Transverse colon (tissue), 4 donors: ENCODE data around the gene SYT10. TPM values are rescaled to one million over a fixed set of nuclear protein-coding genes. Genes with fewer than 3 reads are reported as not detected.
"Not testable (repeated sequence)": the region's sequence is repeated elsewhere in the genome, so short reads cannot be mapped to it uniquely, and the experiment has no call there.

Experiments used
- DNase-seq: peaks from one replicate; pipeline ENCODE4 v3.0.0-alpha.2; 2019
- H3K27ac ChIP-seq, 4 donors: fragments of 200-600 bp; sonication (generic); 2 replicates each; pipeline ENCODE4 v1.5.1; 2016 to 2018; ENCODE audit warnings: inconsistent platforms in 4 of 4
- H3K27me3 ChIP-seq: fragments of 200-600 bp; sonication (generic); 2 replicates; pipeline ENCODE4 v1.5.1; 2017; ENCODE audit warnings: inconsistent platforms
- H3K36me3 ChIP-seq, 4 donors: fragments of 200-600 bp; sonication (generic); 2 replicates each; pipeline ENCODE4 v1.5.1; 2017 to 2019; ENCODE audit warnings: inconsistent platforms in 4 of 4
- H3K4me1 ChIP-seq, 4 donors: fragments of 200-600 bp; sonication (generic); 2 replicates each; pipeline ENCODE4 v1.5.1; 2017 to 2020; ENCODE audit warnings: inconsistent platforms in 4 of 4
- H3K4me3 ChIP-seq, 4 donors: fragments of 200-600 bp; sonication (generic); 1 replicate in 1 of 4; 2 replicates in 3 of 4; pipeline versions ENCODE4 v1.5.1 to v1.6.1; 2017 to 2019; ENCODE audit warnings: inconsistent platforms in 4 of 4
- H3K9me3 ChIP-seq, 2 donors: fragments of 200-600 bp; sonication (generic); 2 replicates each; pipeline ENCODE4 v1.5.1; 2017 to 2019; ENCODE audit warnings: inconsistent platforms in 2 of 2
- CTCF ChIP-seq, 5 experiments: fragments of 200-600 bp in 3 of 5; fragments of 450-650 bp in 2 of 5; sonication (generic) in 3 of 5; IDR thresholded peaks; 1 replicate in 2 of 5; 2 replicates in 3 of 5; pipeline ENCODE4 v1.5.1; 2016 to 2017; ENCODE audit warnings: antibody characterized with exemption in 5 of 5, inconsistent platforms in 3 of 5, mild to moderate bottlenecking in 2 of 5, moderate library complexity in 1 of 5
- EP300 ChIP-seq: sonication (generic); formaldehyde crosslinking; IDR thresholded peaks from one replicate; pipeline ENCODE4 v1.6.1; 2017; ENCODE audit warnings: antibody characterized with exemption, low read depth
- POLR2A ChIP-seq: fragments of 450-650 bp; IDR thresholded peaks from one replicate; pipeline ENCODE4 v1.6.1; 2016; ENCODE audit warnings: antibody characterized with exemption, mild to moderate bottlenecking, moderate library complexity
- POLR2AphosphoS5 ChIP-seq, 3 donors: sonication (generic); formaldehyde crosslinking; IDR thresholded peaks; one replicate each; pipeline ENCODE4 v1.6.1; 2016; ENCODE audit warnings: antibody characterized with exemption in 3 of 3
- WGBS, 2 donors: methylation state at CpG; one replicate each; pipeline ENCODE4 v1.1.5; 2018; ENCODE audit warnings: low coverage in 1 of 2; 5-methylcytosine and 5-hydroxymethylcytosine counted together
- in situ Hi-C, 4 donors: fragments of 200-750 bp; cut with MboI; loops; one replicate each; pipeline versions ENCODE4 v1.15.0 to v1.15.1; 2017; ENCODE audit warnings: low sequenced_read_pairs in 3 of 4, low pct_ligation_motif_present in 1 of 4, low pct_unique_long_range_greater_than_20kb in 1 of 4
- intact Hi-C: fragments of 100-400 bp; cut with DNase I; formaldehyde crosslinking; loops from one replicate; pipeline ENCODE4 v1.15.1; 2023; ENCODE audit warnings: low total_unique reads
- total RNA-seq, 4 donors: library from RNA; depleted of rRNA; stranded (reverse); fragments of >200 nt; gene quantifications; one replicate each; pipeline ENCODE4 v1.1.0, GENCODE V29; 2016

The SYT10 gene
- total RNA-seq, 4 donors from 2014 or later: 0.48 to 1.6 (median 0.96) TPM; not detected in 1

GRCh38 chr12:33427071-33427470 lies 12.5 kb downstream of the SYT10 start:
- Histone ChIP-seq H3K9me3 (no peaks in the 10 kb centered on the region), H3K4me3 (no peak overlapping the region), H3K27ac (no peak overlapping the region), H3K27me3 (no peaks in the 10 kb centered on the region), H3K36me3 (no peaks in the 10 kb centered on the region), H3K4me1 (no peaks in the 10 kb centered on the region)
- in situ Hi-C loops (no loop called here), intact Hi-C loops (no loop called here)
- WGBS, 2 donors: 69 to 83% methylated on average over 1 to 2 of the region's 2 CpGs
- TF ChIP-seq POLR2A (no peak), EP300 (no peak), CTCF (IDR thresholded peaks at IDR 0.05) (no peak), POLR2AphosphoS5 (IDR thresholded peaks at IDR 0.05) (no peak)
- DNase-seq: no peak

GRCh38 chr12:33423706-33424105 lies 15.9 kb downstream of the SYT10 start:
- Histone ChIP-seq H3K27me3 (no peaks in the 10 kb centered on the region), H3K9me3 (no peaks in the 10 kb centered on the region), H3K4me3 (no peak overlapping the region), H3K27ac (no peak overlapping the region), H3K36me3 (no peaks in the 10 kb centered on the region), H3K4me1 (no peaks in the 10 kb centered on the region)
- DNase-seq: no peak
- intact Hi-C loops (no loop called here), in situ Hi-C loops (no loop called here)
- no peak for TF ChIP-seq EP300
- no peak for TF ChIP-seq POLR2A
- no peak for TF ChIP-seq CTCF (IDR thresholded peaks at IDR 0.05)
- no peak for TF ChIP-seq POLR2AphosphoS5 (IDR thresholded peaks at IDR 0.05)
- 69 to 80% methylated on average over 1 of the region's 1 CpG for WGBS, 2 donors

- 82 to 83% methylated on average over 6 of the region's 6 CpGs for WGBS, 2 donors
- H3K27ac ChIP-seq, intact Hi-C loops: not testable (repeated sequence)
These were observed 27.2 kb downstream of the SYT10 start for GRCh38 chr12:33412410-33412809.

GRCh38 chr12:33383503-33383902 lies 56.1 kb downstream of the SYT10 start:
- DNase-seq: no peak
- TF ChIP-seq CTCF (IDR thresholded peaks at IDR 0.05) (no peak), EP300 (no peak), POLR2AphosphoS5 (IDR thresholded peaks at IDR 0.05) (no peak), POLR2A (no peak)
- no peaks in the 10 kb centered on the region for H3K27me3 ChIP-seq
- H3K36me3 ChIP-seq: no peaks in the 10 kb centered on the region
- H3K4me3 ChIP-seq: no peak overlapping the region
- in situ Hi-C loops: no loop called here
- no peaks in the 10 kb centered on the region for H3K9me3 ChIP-seq
- intact Hi-C loops: no loop called here
- no peaks in the 10 kb centered on the region for H3K4me1 ChIP-seq
- no peak overlapping the region for H3K27ac ChIP-seq
- WGBS, 2 donors: 88 to 91% methylated on average over 4 of the region's 4 CpGs

More at GRCh38 chr12:33412410-33412809, 27.2 kb downstream of the SYT10 start:
- H3K4me3 ChIP-seq, H3K9me3 ChIP-seq, H3K36me3 ChIP-seq, H3K27me3 ChIP-seq, in situ Hi-C loops, DNase-seq, H3K4me1 ChIP-seq: not testable (repeated sequence)

GRCh38 chr12:33376153-33376552 lies 63.5 kb downstream of the SYT10 start:
- Histone ChIP-seq H3K4me1 (no peaks in the 10 kb centered on the region), H3K9me3 (no peaks in the 10 kb centered on the region), H3K27ac (no peak overlapping the region), H3K4me3 (no peak overlapping the region), H3K27me3 (no peaks in the 10 kb centered on the region), H3K36me3 (no peaks in the 10 kb centered on the region)
- in situ Hi-C loops (no loop called here), intact Hi-C loops (no loop called here)
- 74 to 79% methylated on average over 1 of the region's 1 CpG for WGBS, 2 donors
- no peak for DNase-seq
- TF ChIP-seq CTCF (IDR thresholded peaks at IDR 0.05): no peak
- no peak for TF ChIP-seq POLR2AphosphoS5 (IDR thresholded peaks at IDR 0.05)
